ENCODE measurements around the gene ITGB7. TPM values are rescaled to one million over a fixed set of nuclear protein-coding genes. Genes with fewer than 3 reads are reported as not detected.

Gene ITGB7
- total and polyA plus RNA-seq, 9 of the 15 experiments (the other 6 are each of a cell fraction or from before 2014, with no cell fraction given), result 0.06 to 2.0 (median 0.67) TPM

DNA sequence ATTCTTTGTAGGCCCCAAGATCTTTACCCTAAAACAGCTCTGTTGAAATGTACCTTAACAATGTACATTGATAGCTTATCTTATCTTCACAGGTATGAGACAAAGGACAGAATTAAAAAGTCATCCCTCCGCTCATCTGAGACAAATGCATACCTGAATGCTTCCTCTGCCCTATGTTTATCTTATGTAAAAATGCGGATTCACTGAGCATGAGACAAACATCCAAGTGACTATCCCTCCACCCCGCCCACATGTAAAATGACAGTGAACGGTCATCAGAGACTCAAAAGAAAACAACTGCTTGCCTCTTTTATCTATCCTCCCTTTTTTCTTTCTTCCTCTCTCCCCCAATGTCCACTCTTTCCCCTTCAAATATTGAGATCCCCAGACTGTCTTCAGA lies 63.7 kb downstream of the ITGB7 start (continued):
- peak; percentile 57 for TF ChIP-seq CBFA2T3 (IDR thresholded peaks at IDR 0.05)
- no peak for TF ChIP-seq ZSCAN32 (CRISPR knock-in tag; IDR thresholded peaks at IDR 0.05)
- TF ChIP-seq, protein P1, sequence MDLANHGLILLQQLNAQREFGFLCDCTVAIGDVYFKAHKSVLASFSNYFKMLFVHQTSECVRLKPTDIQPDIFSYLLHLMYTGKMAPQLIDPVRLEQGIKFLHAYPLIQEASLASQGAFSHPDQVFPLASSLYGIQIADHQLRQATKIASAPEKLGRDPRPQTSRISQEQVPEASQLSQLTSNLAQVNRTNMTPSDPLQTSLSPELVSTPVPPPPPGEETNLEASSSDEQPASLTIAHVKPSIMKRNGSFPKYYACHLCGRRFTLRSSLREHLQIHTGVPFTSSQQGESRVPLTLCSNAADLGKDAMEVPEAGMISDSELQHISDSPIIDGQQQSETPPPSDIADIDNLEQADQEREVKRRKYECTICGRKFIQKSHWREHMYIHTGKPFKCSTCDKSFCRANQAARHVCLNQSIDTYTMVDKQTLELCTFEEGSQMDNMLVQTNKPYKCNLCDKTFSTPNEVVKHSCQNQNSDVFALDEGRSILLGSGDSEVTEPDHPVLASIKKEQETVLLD (IDR thresholded peaks at IDR 0.05), result no peak
- no peak for TF ChIP-seq ZNF146 (CRISPR knock-in tag; IDR thresholded peaks at IDR 0.05; ENCODE audit: unreplicated experiment)
- peak; percentile 93 for TF ChIP-seq ZEB2 (IDR thresholded peaks at IDR 0.05)
- no peak for TF ChIP-seq ZNF133 (CRISPR knock-in tag; IDR thresholded peaks at IDR 0.05)
- TF ChIP-seq BRD9 (IDR thresholded peaks at IDR 0.05; ENCODE audit: low read depth, partially characterized antibody), result no peak
- peak; percentile 49 for TF ChIP-seq ARID1B (IDR thresholded peaks at IDR 0.05)
- peak; percentile 74; the same call in 1 of the 2 replicates for TF ChIP-seq ZSCAN29 (IDR thresholded peaks at IDR 0.05)
- TF ChIP-seq PHB (CRISPR knock-in tag; IDR thresholded peaks at IDR 0.05), result no peak
- no peak for TF ChIP-seq ZNF311 (CRISPR knock-in tag; IDR thresholded peaks at IDR 0.05)
- no peak for TF ChIP-seq TCFL5 (CRISPR knock-in tag; conservative IDR thresholded peaks at IDR 0.05)
- no peak for TF ChIP-seq CSDE1 (IDR thresholded peaks at IDR 0.05)
- TF ChIP-seq CTBP1 (IDR thresholded peaks at IDR 0.05; ENCODE audit: borderline replicate concordance), result peak; percentile 50; the same call in 1 of the 2 replicates
- TF ChIP-seq, protein P2, sequence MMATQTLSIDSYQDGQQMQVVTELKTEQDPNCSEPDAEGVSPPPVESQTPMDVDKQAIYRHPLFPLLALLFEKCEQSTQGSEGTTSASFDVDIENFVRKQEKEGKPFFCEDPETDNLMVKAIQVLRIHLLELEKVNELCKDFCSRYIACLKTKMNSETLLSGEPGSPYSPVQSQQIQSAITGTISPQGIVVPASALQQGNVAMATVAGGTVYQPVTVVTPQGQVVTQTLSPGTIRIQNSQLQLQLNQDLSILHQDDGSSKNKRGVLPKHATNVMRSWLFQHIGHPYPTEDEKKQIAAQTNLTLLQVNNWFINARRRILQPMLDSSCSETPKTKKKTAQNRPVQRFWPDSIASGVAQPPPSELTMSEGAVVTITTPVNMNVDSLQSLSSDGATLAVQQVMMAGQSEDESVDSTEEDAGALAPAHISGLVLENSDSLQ (IDR thresholded peaks at IDR 0.05), result peak; percentile 65
- peak; percentile 31; the same call in 1 of the 2 replicates for TF ChIP-seq EP300 (IDR thresholded peaks at IDR 0.05; ENCODE audit: low read length)
- TF ChIP-seq, protein P3, sequence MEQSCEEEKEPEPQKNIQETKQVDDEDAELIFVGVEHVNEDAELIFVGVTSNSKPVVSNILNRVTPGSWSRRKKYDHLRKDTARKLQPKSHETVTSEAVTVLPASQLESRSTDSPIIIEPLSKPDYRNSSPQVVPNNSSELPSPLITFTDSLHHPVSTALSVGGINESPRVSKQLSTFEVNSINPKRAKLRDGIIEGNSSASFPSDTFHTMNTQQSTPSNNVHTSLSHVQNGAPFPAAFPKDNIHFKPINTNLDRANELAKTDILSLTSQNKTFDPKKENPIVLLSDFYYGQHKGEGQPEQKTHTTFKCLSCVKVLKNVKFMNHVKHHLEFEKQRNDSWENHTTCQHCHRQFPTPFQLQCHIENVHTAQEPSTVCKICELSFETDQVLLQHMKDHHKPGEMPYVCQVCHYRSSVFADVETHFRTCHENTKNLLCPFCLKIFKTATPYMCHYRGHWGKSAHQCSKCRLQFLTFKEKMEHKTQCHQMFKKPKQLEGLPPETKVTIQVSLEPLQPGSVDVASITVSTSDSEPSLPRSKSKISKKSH (CRISPR knock-in tag; IDR thresholded peaks at IDR 0.05), result no peak
- no peak; the same call in 1 of the 2 replicates for TF ChIP-seq MAFF (IDR thresholded peaks at IDR 0.05; ENCODE audit: low read length)
- no peak for TF ChIP-seq KLF1 (tag; IDR thresholded peaks at IDR 0.05)
- no peak for TF ChIP-seq ZNF551 (CRISPR knock-in tag; IDR thresholded peaks at IDR 0.05)
- 0 out of 2 replicates have a peak, but pooled peaks have one; percentile 25 for TF ChIP-seq MAFK (IDR thresholded peaks at IDR 0.05; ENCODE audit: low read length)
- TF ChIP-seq SOX6 (IDR thresholded peaks at IDR 0.05), result peak; percentile 90
- no peak for TF ChIP-seq ZNF75A (CRISPR knock-in tag; IDR thresholded peaks at IDR 0.05)
- TF ChIP-seq, protein P4, sequence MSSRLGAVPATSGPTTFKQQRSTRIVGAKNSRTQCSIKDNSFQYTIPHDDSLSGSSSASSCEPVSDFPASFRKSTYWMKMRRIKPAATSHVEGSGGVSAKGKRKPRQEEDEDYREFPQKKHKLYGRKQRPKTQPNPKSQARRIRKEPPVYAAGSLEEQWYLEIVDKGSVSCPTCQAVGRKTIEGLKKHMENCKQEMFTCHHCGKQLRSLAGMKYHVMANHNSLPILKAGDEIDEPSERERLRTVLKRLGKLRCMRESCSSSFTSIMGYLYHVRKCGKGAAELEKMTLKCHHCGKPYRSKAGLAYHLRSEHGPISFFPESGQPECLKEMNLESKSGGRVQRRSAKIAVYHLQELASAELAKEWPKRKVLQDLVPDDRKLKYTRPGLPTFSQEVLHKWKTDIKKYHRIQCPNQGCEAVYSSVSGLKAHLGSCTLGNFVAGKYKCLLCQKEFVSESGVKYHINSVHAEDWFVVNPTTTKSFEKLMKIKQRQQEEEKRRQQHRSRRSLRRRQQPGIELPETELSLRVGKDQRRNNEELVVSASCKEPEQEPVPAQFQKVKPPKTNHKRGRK (tag; IDR thresholded peaks at IDR 0.05), result no peak
- TF ChIP-seq, protein P5, sequence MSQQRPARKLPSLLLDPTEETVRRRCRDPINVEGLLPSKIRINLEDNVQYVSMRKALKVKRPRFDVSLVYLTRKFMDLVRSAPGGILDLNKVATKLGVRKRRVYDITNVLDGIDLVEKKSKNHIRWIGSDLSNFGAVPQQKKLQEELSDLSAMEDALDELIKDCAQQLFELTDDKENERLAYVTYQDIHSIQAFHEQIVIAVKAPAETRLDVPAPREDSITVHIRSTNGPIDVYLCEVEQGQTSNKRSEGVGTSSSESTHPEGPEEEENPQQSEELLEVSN (IDR thresholded peaks at IDR 0.05; ENCODE audit: borderline replicate concordance in 1 of 2, extremely low read depth in 1 of 2, insufficient read depth in 1 of 2, insufficient read length in 1 of 2, low read depth in 1 of 2, low read length in 1 of 2, poor library complexity in 1 of 2, severe bottlenecking in 1 of 2), result no peak
- TF ChIP-seq GATA2 (CRISPR knock-in tag; IDR thresholded peaks at IDR 0.05), result no peak
